ENCODE measurements around the gene ADK. TPM values are rescaled to one million over a fixed set of nuclear protein-coding genes. Genes with fewer than 3 reads are reported as not detected.

Gene ADK
- total and polyA plus RNA-seq, 2 of the 4 experiments (the other 2 are of a cell fraction) = 30.6 to 40.9 TPM

DNA sequence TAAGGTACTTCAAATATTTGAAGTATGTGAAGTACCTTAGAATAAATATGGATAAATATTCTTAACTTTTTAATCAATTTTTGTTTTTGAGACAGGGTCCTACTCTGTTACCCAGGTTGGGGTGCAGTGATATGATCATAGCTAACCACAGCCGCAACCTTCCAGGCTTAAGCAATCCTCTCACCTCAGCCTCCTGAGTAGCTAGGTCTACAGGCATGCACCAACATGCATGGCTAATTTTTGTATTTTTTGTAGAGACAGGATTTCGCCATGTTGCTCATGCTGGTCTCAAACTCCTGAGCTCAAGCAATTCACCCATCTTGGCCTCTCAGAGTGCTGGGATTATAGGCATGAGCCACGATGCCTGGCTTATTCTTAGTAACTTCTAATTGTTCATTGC lies 555.9 kb downstream of the ADK start:
- no peak overlapping the region for H2BK5ac ChIP-seq (ENCODE audit: low read depth, low read length, poor library complexity, severe bottlenecking)
- H3K27ac ChIP-seq (ENCODE audit: insufficient read depth, low read length) = no peak overlapping the region
- no CpG with 5 or more reads among the region's 3 CpGs for WGBS, 2 experiments (ENCODE audit: extremely low coverage in 2 of 2, insufficient read length in 1 of 2)
- H3K23ac ChIP-seq (ENCODE audit: low read depth, low read length) = no peak overlapping the region
- H3K9ac ChIP-seq (ENCODE audit: low read depth, low read length) = no peak overlapping the region
- no peaks in the 10 kb centered on the region; a peak in 1 of 4 replicates for H3K79me1 ChIP-seq (ENCODE audit: low read depth in 1 of 2, low read length in 2 of 2)
- BruUV-seq (replicated peaks) = no TSS peak
- no peak for ATAC-seq (ENCODE audit: low read depth)
- dilution Hi-C loops (cut with HindIII; ENCODE audit: low sequenced_read_pairs, unreplicated experiment) (no loop called here), in situ Hi-C loops (cut with MboI; ENCODE audit: low sequenced_read_pairs) (no loop called here), intact Hi-C loops (cut with micrococcal nuclease) (no loop called here)
- no peak overlapping the region for H3K14ac ChIP-seq (replicated peaks; ENCODE audit: low read depth, low read length)
- no peaks in the 10 kb centered on the region; the same call in 1 of the 2 replicates for H3K36me3 ChIP-seq (ENCODE audit: control insufficient read depth, insufficient read depth, low read length)
- no peak for DNase-seq
- no peak overlapping the region for H3K56ac ChIP-seq (ENCODE audit: extremely low read depth, insufficient read depth, low read length)
- no peak overlapping the region for H3K4ac ChIP-seq (ENCODE audit: low read depth, low read length)
- no peak overlapping the region for H2AFZ ChIP-seq (replicated peaks; ENCODE audit: low read length, poor library complexity)
- H2BK15ac ChIP-seq (ENCODE audit: low read depth, low read length) = no peak overlapping the region
- H4K91ac ChIP-seq (ENCODE audit: insufficient read depth, low read depth, low read length) = no peak overlapping the region
- no peaks in the 10 kb centered on the region for H3K4me1 ChIP-seq (ENCODE audit: control insufficient read depth, insufficient read depth, low read length)
- H3K9me3 ChIP-seq (ENCODE audit: control insufficient read depth, insufficient read depth, low read length) = no peaks in the 10 kb centered on the region
- no peaks in the 10 kb centered on the region for H3K27me3 ChIP-seq (ENCODE audit: control insufficient read depth, insufficient read depth, low read length)
- H4K5ac ChIP-seq (ENCODE audit: low read depth, low read length) = no peak overlapping the region
- H3K4me3 ChIP-seq (ENCODE audit: insufficient read depth, low read depth, low read length) = no peak overlapping the region
- no peak overlapping the region for H3K18ac ChIP-seq (ENCODE audit: low read depth, low read length)
- no peaks in the 10 kb centered on the region; the same call in 1 of the 2 replicates for H3K9me1 ChIP-seq (ENCODE audit: insufficient read depth, low read length)
- ChIA-PET POLR2A (ENCODE audit: unreplicated experiment) (no interaction called here), CTCF (no interaction called here)
- no peaks in the 10 kb centered on the region for H4K20me1 ChIP-seq (ENCODE audit: insufficient read depth, low read length)
- H2BK20ac ChIP-seq (ENCODE audit: low read depth, low read length) = no peak overlapping the region
- TF ChIP-seq RAD21 (IDR thresholded peaks at IDR 0.05; ENCODE audit: low read length) = no peak
- TF ChIP-seq CEBPB (IDR thresholded peaks at IDR 0.05; ENCODE audit: low read depth, low read length) = no peak
- TF ChIP-seq ELK1 (IDR thresholded peaks at IDR 0.05; ENCODE audit: borderline replicate concordance, low read depth, low read length) = no peak
- TF ChIP-seq SMC3 (IDR thresholded peaks at IDR 0.05; ENCODE audit: low read depth, low read length) = no peak
- H2AK9ac ChIP-seq (replicated peaks; ENCODE audit: low read depth, low read length, poor library complexity) = no peak overlapping the region
- no peak overlapping the region for H2AK5ac ChIP-seq (ENCODE audit: low read depth, low read length)
- H4K8ac ChIP-seq (ENCODE audit: low read depth in 2 of 2, low read length in 2 of 2) = no peak overlapping the region
- no peak overlapping the region for H2BK120ac ChIP-seq (ENCODE audit: low read depth, low read length)
- H3K4me2 ChIP-seq (ENCODE audit: low read depth, low read length) = no peak overlapping the region

All from IMR-90 (cell line).